Nephron (organoid): Measurements from ENCODE around the gene VAMP5.
A peak's percentile ranks its signal among the peaks of the same experiment; 100 is the strongest.

Experiments
- H3K27ac Mint-ChIP-seq, 3 experiments: 2 replicates each; pipeline ENCODE4 v1.8.0; 2020; ENCODE audit warnings: mixed read lengths in 3 of 3, mild to moderate bottlenecking in 2 of 3, moderate library complexity in 1 of 3
- H3K27me3 Mint-ChIP-seq: 2 replicates; pipeline ENCODE4 v1.8.0; 2021; ENCODE audit warnings: low read depth, mild to moderate bottlenecking, moderate library complexity, mixed read lengths
- H3K36me3 Mint-ChIP-seq: 2 replicates; pipeline ENCODE4 v1.8.0; 2020; ENCODE audit warnings: low read depth, mixed read lengths
- H3K4me1 Mint-ChIP-seq: 2 replicates; pipeline ENCODE4 v1.8.0; 2020; ENCODE audit warnings: mixed read lengths
- H3K4me3 Mint-ChIP-seq, 3 experiments: 2 replicates each; pipeline ENCODE4 v1.8.0; 2020; ENCODE audit warnings: mild to moderate bottlenecking in 3 of 3, mixed read lengths in 3 of 3, moderate library complexity in 2 of 3
- H3K9me3 Mint-ChIP-seq: 2 replicates; pipeline ENCODE4 v1.8.0; 2020; ENCODE audit warnings: mixed read lengths
- CTCF ChIP-seq, 3 experiments: fragments of 200-600 bp; sonication (generic); IDR thresholded peaks; one replicate each; pipeline ENCODE4 v1.5.0; 2021; ENCODE audit warnings: antibody characterized with exemption in 3 of 3; ENCODE audit not compliant: unreplicated experiment in 3 of 3

The VAMP5 gene

DNA sequence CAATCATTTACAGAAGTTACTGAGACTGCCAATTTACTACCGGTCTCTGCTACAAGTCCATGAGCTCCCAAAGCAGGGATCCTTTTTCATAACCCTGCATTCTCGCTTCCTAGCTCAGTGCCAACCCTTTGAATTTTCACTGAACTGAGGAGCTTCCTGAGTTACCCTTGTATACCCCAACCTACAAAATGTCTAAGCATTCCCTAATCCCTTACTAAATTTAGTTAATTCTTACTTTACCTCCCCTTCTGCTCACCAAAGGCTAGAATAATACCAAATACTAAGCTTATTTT, 35.7 kb upstream of the VAMP5 start:
- H3K4me1 Mint-ChIP-seq = peaks cover 26% of the 10 kb centered on the region
- H3K27me3 Mint-ChIP-seq = no peaks in the 10 kb centered on the region
- H3K36me3 Mint-ChIP-seq = peaks cover 76% of the 10 kb centered on the region

GRCh38 chr2:85549095-85549494, 35.1 kb upstream of the VAMP5 start:
- Mint-ChIP-seq H3K4me1 (peaks cover 22% of the 10 kb centered on the region), H3K4me3 (no peak overlapping the region), H3K9me3 (no peaks in the 10 kb centered on the region), H3K27ac (peak overlapping the region in 1 of 3 experiments; percentile 77), H3K36me3 (peaks cover 75% of the 10 kb centered on the region), H3K27me3 (no peaks in the 10 kb centered on the region)
- no peak for TF ChIP-seq CTCF (IDR thresholded peaks at IDR 0.05; ENCODE audit: unreplicated experiment in 3 of 3)

More for the DNA sequence above, 35.7 kb upstream of the VAMP5 start:
- no peak for TF ChIP-seq CTCF (IDR thresholded peaks at IDR 0.05; ENCODE audit: unreplicated experiment in 3 of 3)
- H3K27ac Mint-ChIP-seq = peak overlapping the region; percentile 37 to 77 (median 73)
- no peaks in the 10 kb centered on the region for H3K9me3 Mint-ChIP-seq
- H3K4me3 Mint-ChIP-seq = no peak overlapping the region

DNA sequence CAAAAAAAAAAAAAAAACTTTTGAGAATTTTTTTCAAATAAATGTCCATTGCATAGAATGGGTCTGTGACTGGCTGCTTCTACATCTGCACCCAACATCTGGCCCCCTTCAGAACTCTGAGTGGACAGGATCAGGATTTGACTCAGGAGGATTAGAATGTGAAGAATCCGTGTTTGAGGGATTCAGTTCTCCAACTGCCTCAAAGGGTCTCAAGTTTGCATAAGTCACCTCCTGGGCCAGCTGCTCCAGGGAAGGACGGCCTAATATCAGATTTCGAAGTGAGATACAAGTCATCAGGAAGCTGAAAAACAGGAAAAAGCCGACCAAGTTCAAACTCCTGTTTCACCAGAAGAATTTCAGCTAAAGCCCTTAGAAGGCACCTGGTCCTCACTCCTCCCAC, 34.4 kb upstream of the VAMP5 start:
- Mint-ChIP-seq H3K4me3 (no peak overlapping the region), H3K36me3 (peaks cover 77% of the 10 kb centered on the region), H3K27ac (peak overlapping the region; percentile 53 to 77 (median 65)), H3K9me3 (no peaks in the 10 kb centered on the region), H3K27me3 (no peaks in the 10 kb centered on the region), H3K4me1 (peaks cover 17% of the 10 kb centered on the region)
- no peak for TF ChIP-seq CTCF (IDR thresholded peaks at IDR 0.05; ENCODE audit: unreplicated experiment in 3 of 3)

GRCh38 chr2:85550486-85550885, 33.7 kb upstream of the VAMP5 start:
- H3K36me3 Mint-ChIP-seq = peaks cover 73% of the 10 kb centered on the region
- TF ChIP-seq CTCF (IDR thresholded peaks at IDR 0.05; ENCODE audit: unreplicated experiment in 3 of 3) = no peak
- H3K4me3 Mint-ChIP-seq = no peak overlapping the region
- peaks cover 17% of the 10 kb centered on the region for H3K4me1 Mint-ChIP-seq
- no peaks in the 10 kb centered on the region for H3K27me3 Mint-ChIP-seq
- peak overlapping the region in 2 of 3 experiments; percentile 65 to 77 for H3K27ac Mint-ChIP-seq
- H3K9me3 Mint-ChIP-seq = no peaks in the 10 kb centered on the region

DNA sequence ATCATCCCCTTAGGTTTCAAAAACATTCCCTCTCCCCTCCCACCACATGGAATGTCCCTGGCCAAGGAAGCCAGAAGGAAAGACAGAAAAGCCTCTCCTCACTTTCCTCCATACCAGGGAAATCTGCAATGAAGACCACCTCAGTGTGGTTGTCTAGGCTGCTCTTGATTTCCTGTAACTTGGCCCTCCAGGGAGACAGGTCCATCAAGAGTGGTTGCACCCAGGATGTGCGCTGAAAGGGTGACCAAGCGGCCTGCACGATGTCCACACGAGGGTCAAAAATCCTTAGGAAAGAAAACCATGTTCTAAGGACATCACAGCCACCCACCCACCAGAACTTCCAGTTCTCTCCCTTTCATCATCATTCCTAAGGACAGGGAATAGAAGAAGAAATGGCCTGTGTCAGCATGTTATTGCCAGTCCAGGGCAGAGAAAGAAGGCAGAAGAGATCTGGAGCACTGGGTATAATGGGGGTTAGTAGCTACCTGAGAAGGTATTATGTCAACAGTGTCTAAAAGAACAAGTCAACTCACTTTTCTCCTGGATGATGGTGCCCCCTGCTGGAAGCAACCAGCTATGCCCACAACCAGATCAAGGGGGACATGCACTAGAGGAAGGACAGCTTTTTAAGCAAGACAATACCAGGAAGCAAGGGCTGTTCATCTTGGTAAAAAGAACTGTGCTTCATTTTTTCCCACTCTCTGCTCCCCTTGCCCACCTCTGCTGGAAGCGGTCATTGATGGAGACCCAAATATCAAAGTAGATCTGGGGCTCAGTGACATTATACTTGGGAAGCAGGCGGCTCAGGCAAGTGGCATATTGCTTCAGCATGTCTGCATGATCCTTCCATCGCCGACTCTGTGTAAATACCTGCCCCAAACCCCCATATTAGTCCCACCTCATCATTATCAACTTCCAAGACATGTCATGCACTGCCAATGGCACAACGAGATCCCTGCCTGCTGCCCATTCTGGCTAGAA, 32.2 kb upstream of the VAMP5 start:
- TF ChIP-seq CTCF (IDR thresholded peaks at IDR 0.05; ENCODE audit: unreplicated experiment in 3 of 3) = peak; percentile 89 to 96 (median 89)
- Mint-ChIP-seq H3K27me3 (no peaks in the 10 kb centered on the region), H3K9me3 (no peaks in the 10 kb centered on the region), H3K4me3 (no peak overlapping the region), H3K4me1 (peaks cover 17% of the 10 kb centered on the region), H3K27ac (peak overlapping the region; percentile 22 to 56 (median 22)), H3K36me3 (peaks cover 69% of the 10 kb centered on the region)

DNA sequence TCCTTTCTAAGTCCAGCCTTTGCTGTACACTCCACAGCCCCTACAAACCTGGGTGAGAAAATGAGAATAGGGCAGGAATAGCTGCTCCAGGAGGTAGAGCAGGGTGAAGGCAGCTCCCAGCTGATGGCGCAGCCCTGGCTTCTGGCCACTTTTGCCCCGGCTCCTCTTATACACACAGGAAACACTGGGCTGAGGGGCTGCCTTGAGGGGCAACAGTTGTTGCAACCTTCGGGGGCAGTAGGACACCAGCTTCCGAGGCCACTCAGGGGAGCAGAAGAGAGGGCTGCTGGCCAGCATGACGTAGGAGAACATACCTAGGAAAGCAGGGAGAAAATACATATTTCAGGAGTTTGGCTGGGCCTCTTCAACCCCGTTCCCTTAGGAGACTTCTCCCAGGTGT, 31.0 kb upstream of the VAMP5 start:
- Mint-ChIP-seq H3K4me1 (peaks cover 13% of the 10 kb centered on the region), H3K27ac (no peak overlapping the region), H3K4me3 (no peak overlapping the region), H3K27me3 (no peaks in the 10 kb centered on the region), H3K36me3 (peaks cover 62% of the 10 kb centered on the region), H3K9me3 (no peaks in the 10 kb centered on the region)
- TF ChIP-seq CTCF (IDR thresholded peaks at IDR 0.05; ENCODE audit: unreplicated experiment in 3 of 3) = no peak
